PFSK-1 (cell line): ENCODE measurements around the gene MIEN1.

ENCODE experiments used
- FOXP2 ChIP-seq: optimal IDR thresholded peaks from 2 replicates; pipeline ENCODE3; 2011; ENCODE audit warnings: borderline replicate concordance, control low read depth, inconsistent platforms; ENCODE audit not compliant: insufficient read depth; ENCODE audit errors: extremely low read length, extremely low read depth
- POLR2AphosphoS5 ChIP-seq: IDR thresholded peaks from 2 replicates; pipeline ENCODE4 v1.6.1; 2012; ENCODE audit warnings: low read depth, mild to moderate bottlenecking, control low read depth, low read length, moderate library complexity
- REST ChIP-seq, 2 experiments: IDR thresholded peaks; 2 replicates each; pipeline versions ENCODE4 v1.6.1 to v1.8.0; 2011 to 2012; ENCODE audit warnings: low read depth in 2 of 2, low read length in 2 of 2, control low read depth in 1 of 2, inconsistent platforms in 1 of 2, mild to moderate bottlenecking in 1 of 2, moderate library complexity in 1 of 2; ENCODE audit not compliant: insufficient read depth in 1 of 2
- SIN3A ChIP-seq: IDR thresholded peaks from 2 replicates; pipeline ENCODE4 v1.6.1; 2012; ENCODE audit warnings: mild to moderate bottlenecking, low read length, moderate library complexity, borderline replicate concordance; ENCODE audit not compliant: insufficient read depth
- TAF1 ChIP-seq: IDR thresholded peaks from 2 replicates; pipeline ENCODE4 v1.6.1; 2012; ENCODE audit warnings: low read length, control low read depth, borderline replicate concordance; ENCODE audit not compliant: insufficient read depth

The MIEN1 gene

GRCh38 chr17:39704821-39705551 lies 25.3 kb downstream of the MIEN1 start:
- TF ChIP-seq SIN3A (no peak), FOXP2 (no peak), TAF1 (no peak), POLR2AphosphoS5 (no peak), REST (IDR thresholded peaks at IDR 0.05; ENCODE audit: insufficient read depth in 1 of 2, low read depth in 2 of 2, low read length in 2 of 2) (no peak)

GRCh38 chr17:39703913-39704312 lies 26.4 kb downstream of the MIEN1 start:
- TF ChIP-seq FOXP2 (no peak), POLR2AphosphoS5 (no peak), REST (IDR thresholded peaks at IDR 0.05; ENCODE audit: insufficient read depth in 1 of 2, low read depth in 2 of 2, low read length in 2 of 2) (no peak), TAF1 (no peak), SIN3A (no peak)

- TF ChIP-seq TAF1: no peak
- TF ChIP-seq FOXP2: no peak
- TF ChIP-seq SIN3A: no peak
- TF ChIP-seq POLR2AphosphoS5: no peak
- no peak for TF ChIP-seq REST (IDR thresholded peaks at IDR 0.05; ENCODE audit: insufficient read depth in 1 of 2, low read depth in 2 of 2, low read length in 2 of 2)
Measured at GRCh38 chr17:39702901-39703893, 27.1 kb downstream of the MIEN1 start.

- no peak for TF ChIP-seq FOXP2
- TF ChIP-seq SIN3A: no peak
- TF ChIP-seq TAF1: no peak
- TF ChIP-seq REST (IDR thresholded peaks at IDR 0.05; ENCODE audit: insufficient read depth in 1 of 2, low read depth in 2 of 2, low read length in 2 of 2): no peak
- TF ChIP-seq POLR2AphosphoS5: no peak
Measured at GRCh38 chr17:39701784-39702422, 28.4 kb downstream of the MIEN1 start.
